GM12865 (cell line): ENCODE results near the gene ANKRD63.

ENCODE experiments used
- DNase-seq: peaks from one replicate; pipeline ENCODE4 v3.0.0; 2010; ENCODE audit warnings: low read depth
- H3K4me3 ChIP-seq: 2 replicates; pipeline ENCODE4 v1.5.1; 2011; ENCODE audit warnings: mild to moderate bottlenecking, low read depth, low read length, control low read depth
- CTCF ChIP-seq: IDR thresholded peaks from 2 replicates; pipeline ENCODE4 v1.5.1; 2011; ENCODE audit warnings: low read length, control low read depth, low read depth, inconsistent platforms; ENCODE audit not compliant: insufficient read depth; ENCODE audit errors: missing control alignments

Gene ANKRD63

DNA sequence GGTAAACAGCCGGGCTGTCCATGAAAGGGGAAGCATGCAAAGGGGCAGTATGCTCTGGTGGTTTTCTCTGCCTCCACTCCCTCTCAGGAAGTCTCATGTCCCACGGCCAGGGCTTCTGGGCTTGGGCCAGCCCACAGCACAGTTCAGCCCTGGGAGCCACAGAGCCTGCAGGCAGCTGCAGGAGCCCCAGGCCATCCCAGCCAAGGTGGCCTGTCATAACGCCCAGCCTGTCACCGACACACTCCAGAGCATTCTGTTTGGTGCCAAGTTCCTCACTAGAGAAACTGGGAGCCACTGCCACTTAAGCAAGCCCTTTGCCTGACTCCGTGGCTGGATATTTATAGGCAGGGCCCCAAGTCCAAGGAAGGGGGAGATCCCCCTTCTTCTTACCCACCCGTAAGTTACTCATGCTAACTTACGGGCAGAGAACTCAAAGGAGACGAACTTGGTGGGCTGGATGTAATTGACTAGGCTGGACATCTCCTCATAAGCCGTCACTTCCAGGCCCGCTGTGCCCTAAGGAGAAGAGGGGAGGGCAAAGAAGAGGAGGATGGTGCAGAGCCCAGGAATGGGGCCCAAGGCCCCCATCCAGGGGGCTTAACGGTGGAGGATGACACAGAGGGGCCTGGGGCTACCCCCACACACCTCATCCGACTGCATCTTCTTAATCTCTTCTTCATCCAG lies 13.2 kb upstream of the ANKRD63 start:
- DNase-seq = no peak
- no peak overlapping the region for H3K4me3 ChIP-seq
- TF ChIP-seq CTCF = no peak

DNA sequence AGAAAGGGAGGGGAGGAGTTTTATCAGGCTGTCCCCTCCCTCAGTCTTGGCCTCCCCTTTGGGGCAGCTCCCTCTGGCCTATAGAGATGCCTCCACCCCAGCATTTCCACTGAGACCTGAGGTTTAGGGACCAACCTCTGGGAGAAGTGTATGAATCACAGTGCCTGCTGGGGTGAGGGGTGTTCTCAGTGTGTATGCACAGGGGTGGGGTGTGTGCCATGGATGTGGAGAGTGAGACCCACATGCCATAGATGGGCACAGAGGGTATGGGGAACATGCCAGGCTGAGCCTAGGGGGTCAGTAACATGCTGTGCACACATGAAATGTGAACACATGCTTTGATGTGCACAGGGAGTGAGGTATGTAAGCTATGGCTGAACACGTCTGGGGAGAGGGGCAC lies 12.4 kb upstream of the ANKRD63 start:
- TF ChIP-seq CTCF = no peak
- no peak overlapping the region for H3K4me3 ChIP-seq
- no peak for DNase-seq

DNA sequence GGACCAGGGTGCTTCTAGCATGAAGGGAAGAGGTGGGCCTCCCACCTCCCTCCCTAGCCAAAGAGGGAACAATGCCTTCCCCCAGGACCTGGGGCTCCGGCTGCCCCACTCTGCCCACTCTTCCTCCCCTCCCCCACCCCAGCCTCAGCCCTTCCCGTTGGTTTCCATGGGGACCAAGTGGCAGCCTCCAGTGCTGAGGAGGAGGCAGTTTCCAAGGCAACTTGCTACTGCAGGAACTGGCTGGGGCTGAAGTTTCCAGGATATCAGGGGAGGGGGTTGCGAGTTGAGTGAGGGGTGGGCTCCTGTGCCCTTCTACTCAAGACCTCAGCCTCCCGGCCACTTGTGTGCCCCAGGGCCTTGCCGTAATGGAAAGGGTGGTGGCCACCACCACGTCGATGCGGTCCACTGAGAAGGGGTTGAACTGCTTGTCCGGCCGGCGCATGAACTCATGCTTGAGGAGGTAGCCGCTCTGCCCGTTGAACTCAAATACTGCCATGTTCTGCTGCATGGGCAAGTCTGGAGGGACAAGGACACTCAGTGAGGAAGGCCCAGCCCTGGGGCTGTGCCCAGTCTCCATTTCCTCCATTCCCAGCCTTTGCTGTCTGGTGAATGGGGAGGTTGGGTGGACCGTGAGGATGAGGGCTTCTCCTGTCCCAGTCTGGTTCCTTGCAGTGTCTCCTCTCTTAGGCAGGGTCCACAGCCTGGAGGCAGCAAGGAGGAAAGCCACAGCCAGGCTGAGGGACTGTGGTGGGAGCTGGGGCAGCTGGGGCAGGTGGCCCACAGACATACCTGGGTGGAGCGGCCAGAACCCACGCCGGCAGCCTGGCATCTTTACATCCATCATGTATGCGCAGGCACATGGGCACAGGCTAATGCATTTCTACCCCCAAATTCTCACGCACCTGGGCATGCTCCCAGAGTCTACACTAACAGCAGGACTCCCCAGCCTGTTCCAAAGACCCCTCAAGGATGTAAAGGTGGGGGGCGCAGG lies 11.3 kb upstream of the ANKRD63 start:
- no peak for TF ChIP-seq CTCF
- no peak for DNase-seq
- no peak overlapping the region for H3K4me3 ChIP-seq

GRCh38 chr15:40293006-40293405 lies 10.1 kb upstream of the ANKRD63 start:
- TF ChIP-seq CTCF = no peak
- DNase-seq = no peak
- H3K4me3 ChIP-seq = no peak overlapping the region

- DNase-seq = no peak
- TF ChIP-seq CTCF = no peak
Measured at GRCh38 chr15:40292246-40292645, 9.4 kb upstream of the ANKRD63 start.

DNA sequence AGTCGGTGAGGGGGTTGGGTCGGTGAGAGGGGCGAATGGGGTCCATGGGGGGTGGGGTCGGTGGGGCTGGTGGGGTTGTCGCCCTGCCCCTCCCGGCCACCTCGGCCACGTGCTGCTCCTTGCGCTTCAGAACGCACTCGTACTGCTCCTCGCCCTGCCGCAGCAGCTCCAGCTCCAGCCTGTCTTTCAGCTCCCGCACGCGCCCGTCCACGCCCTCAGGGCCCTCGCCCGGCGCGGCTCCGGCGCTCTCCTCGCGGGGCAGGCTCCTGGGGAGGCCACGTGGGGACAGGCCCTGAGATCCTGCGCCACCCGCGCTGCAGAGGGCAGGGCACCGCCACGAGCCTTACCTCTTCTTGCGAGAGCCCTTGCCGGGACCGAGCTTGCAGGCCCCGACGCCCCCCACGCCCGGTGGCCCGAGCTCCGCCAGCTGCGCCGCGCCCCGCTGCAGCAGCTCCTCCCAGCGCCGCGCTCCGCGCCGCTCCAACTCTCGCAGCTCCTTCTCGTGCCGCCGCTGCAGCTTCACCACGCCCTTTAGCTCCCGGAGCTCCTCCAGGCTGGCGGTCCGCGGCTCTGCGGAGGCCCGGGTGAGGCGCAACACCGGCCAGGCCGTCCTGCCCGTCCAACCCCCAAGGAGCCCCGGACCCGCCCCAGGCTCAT lies 8.2 kb upstream of the ANKRD63 start:
- H3K4me3 ChIP-seq = no peak overlapping the region
- DNase-seq = no peak
- no peak for TF ChIP-seq CTCF

More at GRCh38 chr15:40292246-40292645, 9.4 kb upstream of the ANKRD63 start:
- no peak overlapping the region for H3K4me3 ChIP-seq
